ENCODE measurements around the gene FOXL2. TPM values are rescaled to one million over a fixed set of nuclear protein-coding genes. Genes with fewer than 3 reads are reported as not detected.

FOXL2 gene
- total RNA-seq, 4 donors from 2014 or later, result not detected

DNA sequence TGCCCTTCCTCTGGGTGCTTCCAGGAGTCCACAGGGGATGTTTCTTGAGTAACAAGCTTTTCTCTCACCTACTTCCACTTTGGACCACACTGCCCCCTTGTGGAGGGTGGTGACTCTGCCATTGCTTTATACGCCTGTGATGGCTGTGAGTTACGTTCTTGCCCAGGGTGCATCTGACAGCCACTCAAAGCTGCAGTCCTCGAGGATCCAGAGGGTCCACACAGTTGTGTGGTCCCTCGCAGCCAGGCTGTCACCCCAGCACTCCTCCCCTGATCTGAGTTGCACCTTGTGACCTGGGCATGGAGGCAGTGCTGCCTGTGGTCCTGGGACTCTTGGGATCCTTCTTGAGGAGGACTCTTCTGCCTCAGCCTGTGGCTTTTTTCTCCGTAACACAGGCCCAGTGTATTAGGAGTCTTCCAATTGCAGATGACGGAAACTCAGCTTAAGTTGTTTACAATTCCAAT is 23.4 kb downstream of the FOXL2 start:
- no peak for TF ChIP-seq CTCF (IDR thresholded peaks at IDR 0.05; ENCODE audit: low read depth)

DNA sequence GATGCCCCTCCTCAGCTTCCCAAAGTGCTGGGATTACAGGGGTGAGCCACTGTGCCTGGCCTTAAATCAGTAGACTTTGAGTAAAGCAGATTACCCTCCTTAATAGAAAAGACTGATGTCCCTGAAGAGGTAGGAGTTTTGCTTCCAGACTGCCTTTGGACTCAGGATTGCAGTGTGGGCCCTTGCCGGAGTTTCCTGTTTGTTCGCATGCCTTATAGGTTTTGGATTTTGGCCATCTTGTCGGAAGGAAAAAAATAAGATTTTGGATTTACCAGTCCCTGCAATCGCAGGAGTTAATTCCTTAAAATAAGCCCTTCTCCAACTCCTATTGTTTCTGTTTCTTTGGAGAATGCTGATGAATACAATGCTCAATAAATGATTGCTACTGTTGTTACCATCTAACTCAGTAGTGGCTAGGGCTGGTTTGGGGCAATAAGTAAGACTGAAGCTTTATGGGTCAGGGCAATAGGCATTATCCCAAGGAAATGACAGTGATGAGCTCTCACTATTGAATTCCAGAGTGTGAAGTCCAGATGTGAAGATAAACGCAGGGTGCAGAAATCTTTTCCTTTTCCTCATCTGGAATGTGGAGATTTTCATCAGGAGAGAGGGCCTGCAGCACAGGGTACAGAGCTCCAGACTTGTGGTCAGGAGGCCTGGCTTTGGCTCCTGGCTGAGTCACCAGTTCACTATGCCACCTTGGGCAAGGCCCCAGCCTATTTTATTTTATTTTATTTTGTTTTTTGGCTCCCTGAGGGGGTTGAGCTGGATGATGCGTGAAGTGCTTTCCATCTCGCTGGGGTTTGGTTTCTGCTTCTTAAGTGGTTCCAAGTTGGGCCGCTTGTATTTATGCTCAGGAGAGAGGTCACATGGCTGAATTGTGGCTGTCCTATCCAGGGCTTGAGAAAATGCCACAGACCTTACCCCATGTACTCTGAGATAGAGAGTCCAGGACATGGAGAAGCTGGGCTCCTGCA is 25.3 kb downstream of the FOXL2 start:
- TF ChIP-seq CTCF (IDR thresholded peaks at IDR 0.05; ENCODE audit: low read depth), result no peak

DNA sequence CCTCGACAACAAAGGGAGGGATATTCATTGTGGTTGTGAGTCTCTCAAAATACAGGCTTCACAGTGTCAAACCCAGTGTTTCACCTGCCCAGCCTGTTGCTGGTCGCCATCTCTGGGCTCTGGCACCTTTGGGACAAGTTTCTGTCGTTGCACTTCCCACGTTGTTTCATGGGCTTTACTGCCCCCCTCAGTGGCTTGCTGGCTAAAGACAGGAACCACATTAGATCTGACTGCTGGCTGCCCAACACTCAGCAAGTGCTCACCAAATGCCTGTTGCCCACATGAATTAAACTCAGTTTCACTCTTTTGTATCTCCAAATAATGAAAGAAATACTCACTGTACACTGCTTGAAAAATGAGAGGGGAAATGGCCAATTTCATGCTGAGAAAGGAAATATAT is 27.6 kb downstream of the FOXL2 start:
- no peak for TF ChIP-seq CTCF (IDR thresholded peaks at IDR 0.05; ENCODE audit: low read depth)

GRCh38 chr3:138916824-138917223 is 30.1 kb downstream of the FOXL2 start:
- TF ChIP-seq CTCF (IDR thresholded peaks at IDR 0.05; ENCODE audit: low read depth), result no peak

DNA sequence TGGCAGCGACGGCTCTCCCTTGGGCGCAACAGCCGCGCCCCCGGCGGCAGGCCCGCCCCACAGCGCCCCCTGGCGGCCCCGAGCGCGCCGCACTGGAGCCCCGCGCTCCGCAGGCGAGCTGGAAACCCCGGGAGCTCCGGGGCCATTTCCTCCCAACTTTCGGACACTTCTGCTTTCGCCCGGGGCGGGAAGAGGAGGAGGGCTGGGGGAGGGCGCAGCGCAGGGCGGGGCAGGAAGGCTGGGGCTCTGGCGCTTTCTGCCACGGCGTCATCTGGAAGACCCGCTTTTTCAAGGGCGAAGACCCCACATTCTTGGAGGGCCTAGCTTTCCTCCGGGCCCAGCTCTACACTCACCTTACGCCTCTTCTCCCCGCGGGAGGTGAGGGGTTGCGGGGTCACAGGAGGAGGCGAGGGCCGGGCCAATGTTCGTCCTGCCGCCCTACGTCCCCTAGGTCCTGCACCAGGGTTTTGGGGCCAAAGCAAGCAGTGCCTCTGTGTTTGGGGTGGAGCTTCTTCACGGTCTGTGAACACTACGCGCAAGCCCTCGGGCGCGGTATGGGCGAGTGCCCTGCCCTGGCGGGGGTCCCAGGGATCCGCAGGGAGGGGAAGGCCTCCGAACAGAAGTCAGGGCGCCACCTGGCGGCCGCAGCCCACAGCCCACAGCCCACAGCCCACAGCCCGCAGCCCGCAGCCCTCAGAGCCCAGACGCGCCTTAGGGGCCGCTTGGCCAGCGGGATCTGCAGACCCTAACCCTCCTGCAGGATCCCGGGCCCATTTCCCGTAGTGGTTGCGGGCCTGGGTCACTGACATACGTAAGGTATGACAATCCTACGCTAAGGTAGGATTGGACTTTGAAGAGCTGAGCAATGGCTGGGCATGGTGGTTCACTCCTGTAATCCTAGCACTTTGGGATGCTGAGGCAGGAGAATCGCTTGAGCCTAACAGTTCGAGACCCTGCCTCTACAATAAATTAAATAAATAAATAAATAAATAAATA is 31.1 kb downstream of the FOXL2 start:
- TF ChIP-seq CTCF (IDR thresholded peaks at IDR 0.05; ENCODE audit: low read depth), result no peak

DNA sequence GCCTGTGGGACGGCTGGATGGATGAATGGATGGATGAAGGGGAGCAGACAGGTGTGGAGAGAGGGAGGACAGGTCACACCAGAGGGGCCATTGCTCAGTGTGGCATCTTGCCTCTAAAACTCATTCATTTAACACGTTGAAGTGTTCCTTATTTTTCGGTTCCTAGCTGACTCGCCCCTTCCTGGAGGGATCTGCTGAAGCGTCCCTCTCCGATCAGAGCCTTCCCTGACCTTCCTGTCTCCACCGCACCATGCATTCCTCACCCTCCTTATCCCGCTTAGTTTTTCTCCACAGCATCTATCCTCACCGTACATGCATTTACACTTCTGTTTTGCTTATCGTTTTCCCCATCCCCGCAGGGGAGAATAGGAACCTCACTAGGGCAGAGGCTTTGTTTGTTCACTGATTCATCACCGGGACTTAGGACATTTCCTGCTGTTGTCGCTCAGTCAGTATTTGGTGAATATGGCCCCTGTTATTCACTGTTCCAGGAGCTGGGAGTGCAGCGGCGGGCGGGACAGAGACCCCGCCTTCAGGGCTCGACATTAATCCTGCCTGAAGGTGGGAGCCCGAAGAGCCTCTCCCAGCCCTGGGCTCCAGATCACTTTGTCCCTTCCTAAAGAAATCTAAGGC is 32.0 kb downstream of the FOXL2 start:
- TF ChIP-seq CTCF (IDR thresholded peaks at IDR 0.05; ENCODE audit: low read depth), result no peak
